Glutamatergic neuron (in vitro differentiated cells): ENCODE measurements around the gene CIAO3. TPM values are rescaled to one million over a fixed set of nuclear protein-coding genes. Genes with fewer than 3 reads are reported as not detected.

Source experiments
- DNase-seq: peaks from one replicate; pipeline ENCODE4 v3.0.0; 2022
- H3K27ac Mint-ChIP-seq: one replicate; pipeline ENCODE4 v1.8.0; 2020; ENCODE audit warnings: mild to moderate bottlenecking, mixed read lengths, inconsistent platforms; ENCODE audit not compliant: unreplicated experiment
- H3K27me3 Mint-ChIP-seq: one replicate; pipeline ENCODE4 v1.8.0; 2020; ENCODE audit warnings: mild to moderate bottlenecking, moderate library complexity, mixed read lengths, inconsistent platforms; ENCODE audit not compliant: unreplicated experiment
- H3K36me3 Mint-ChIP-seq: one replicate; pipeline ENCODE4 v1.8.0; 2020; ENCODE audit warnings: mild to moderate bottlenecking, mixed read lengths, inconsistent platforms; ENCODE audit not compliant: unreplicated experiment
- H3K4me1 Mint-ChIP-seq: one replicate; pipeline ENCODE4 v1.8.0; 2020; ENCODE audit warnings: mild to moderate bottlenecking, low read depth, mixed read lengths, inconsistent platforms; ENCODE audit not compliant: unreplicated experiment
- H3K4me3 Mint-ChIP-seq: one replicate; pipeline ENCODE4 v1.8.0; 2020; ENCODE audit warnings: mild to moderate bottlenecking, mixed read lengths, inconsistent platforms; ENCODE audit not compliant: unreplicated experiment
- H3K9me3 Mint-ChIP-seq: one replicate; pipeline ENCODE4 v1.8.0; 2020; ENCODE audit warnings: mild to moderate bottlenecking, moderate library complexity, mixed read lengths, inconsistent platforms; ENCODE audit not compliant: unreplicated experiment
- CTCF ChIP-seq: fragments of 200-600 bp; sonication (generic); IDR thresholded peaks from one replicate; pipeline ENCODE4 v1.5.0; 2021; ENCODE audit not compliant: partially characterized antibody, unreplicated experiment
- total RNA-seq: library from RNA; stranded (reverse); fragmentation: NEBNext Ultra II Directional; extraction: Animal tissue kit (Norgen Biotek cat#: 25700); gene quantifications from one replicate; pipeline ENCODE4 v1.2.1, GENCODE V29; 2021; ENCODE audit not compliant: unreplicated experiment

CIAO3 gene
- total RNA-seq, 1 donor from 2014 or later = 49.5 TPM

DNA sequence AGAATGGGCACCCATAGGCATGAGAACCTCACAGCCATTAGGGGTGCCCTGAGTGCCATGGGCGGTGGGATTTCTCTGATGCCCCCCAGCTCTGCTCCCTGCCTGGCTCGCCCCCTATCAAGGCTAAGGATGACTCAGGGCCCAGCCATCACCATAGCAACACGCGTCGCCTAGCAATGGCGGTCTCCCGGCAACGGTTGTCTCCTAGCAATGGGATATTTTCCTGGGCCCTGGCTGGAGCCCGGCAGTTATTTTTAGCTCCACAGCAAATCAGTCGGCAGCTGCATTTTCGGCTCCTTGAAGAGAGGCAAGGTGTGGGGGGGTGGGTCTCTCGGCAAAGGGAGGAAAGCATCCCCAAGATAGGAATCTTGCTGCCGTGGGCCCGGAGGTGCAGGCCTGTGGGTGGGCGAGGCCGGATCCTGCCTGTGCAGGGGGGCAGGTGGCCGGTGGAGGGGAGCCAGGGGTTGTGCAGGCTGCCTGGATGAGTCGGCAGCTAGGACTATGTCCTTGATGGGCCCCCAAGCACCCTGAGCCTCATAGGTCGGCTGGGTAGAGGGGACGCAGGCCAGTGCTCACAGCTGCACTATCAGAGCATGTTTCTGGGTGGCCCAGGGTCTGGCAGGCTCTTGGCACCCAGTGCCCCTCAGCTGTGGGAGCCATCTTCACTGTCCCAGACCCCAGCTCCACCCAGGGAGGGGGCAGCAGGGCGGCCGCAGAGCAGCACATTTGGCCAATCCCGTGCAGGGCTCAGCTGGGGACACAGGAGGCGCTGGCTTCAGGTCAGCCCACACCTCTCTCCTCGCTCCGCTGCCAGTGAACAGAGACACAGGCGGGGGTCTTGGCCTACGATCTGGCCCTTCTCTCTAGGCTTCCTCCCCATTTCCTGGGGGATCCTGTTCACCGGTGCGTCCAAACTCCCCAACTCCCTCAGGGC lies 31.0 kb downstream of the CIAO3 start:
- Mint-ChIP-seq H3K36me3 (no peaks in the 10 kb centered on the region), H3K27ac (peak overlapping the region; percentile 98), H3K4me1 (peaks cover 20% of the 10 kb centered on the region), H3K27me3 (peaks cover 23% of the 10 kb centered on the region), H3K4me3 (peak overlapping the region; percentile 80), H3K9me3 (peaks cover 23% of the 10 kb centered on the region)
- TF ChIP-seq CTCF = no peak
- DNase-seq = peak; percentile 88

- DNase-seq = no peak
- peaks cover 23% of the 10 kb centered on the region for H3K27me3 Mint-ChIP-seq
- TF ChIP-seq CTCF = no peak
- peaks cover 22% of the 10 kb centered on the region for H3K9me3 Mint-ChIP-seq
- peaks cover 20% of the 10 kb centered on the region for H3K4me1 Mint-ChIP-seq
- peak overlapping the region; percentile 98 for H3K27ac Mint-ChIP-seq
- no peaks in the 10 kb centered on the region for H3K36me3 Mint-ChIP-seq
- peak overlapping the region; percentile 80 for H3K4me3 Mint-ChIP-seq
These were observed 31.8 kb downstream of the CIAO3 start for GRCh38 chr16:708959-709358.

- peak overlapping the region; percentile 43 for H3K27ac Mint-ChIP-seq
- H3K4me3 Mint-ChIP-seq = peak overlapping the region; percentile 38
- H3K9me3 Mint-ChIP-seq = peaks cover 18% of the 10 kb centered on the region
- H3K36me3 Mint-ChIP-seq = no peaks in the 10 kb centered on the region
- peaks cover 20% of the 10 kb centered on the region for H3K4me1 Mint-ChIP-seq
- DNase-seq = no peak
- peaks cover 22% of the 10 kb centered on the region for H3K27me3 Mint-ChIP-seq
- TF ChIP-seq CTCF = no peak
These were observed 32.8 kb downstream of the CIAO3 start for GRCh38 chr16:708019-708418.

GRCh38 chr16:707062-707538 lies 33.7 kb downstream of the CIAO3 start:
- H3K4me3 Mint-ChIP-seq = peak overlapping the region; percentile 71
- H3K27ac Mint-ChIP-seq = peak overlapping the region; percentile 33

More at GRCh38 chr16:707062-707538, 33.7 kb downstream of the CIAO3 start:
- no peak for TF ChIP-seq CTCF
- Mint-ChIP-seq H3K4me1 (peaks cover 23% of the 10 kb centered on the region), H3K9me3 (peaks cover 12% of the 10 kb centered on the region), H3K27me3 (peaks cover 19% of the 10 kb centered on the region), H3K36me3 (no peaks in the 10 kb centered on the region)
- DNase-seq = no peak
